Measurements from ENCODE around the gene ANKS1B. TPM values are rescaled to one million over a fixed set of nuclear protein-coding genes. Genes with fewer than 3 reads are reported as not detected.

The ANKS1B gene
- total RNA-seq, 4 donors from 2014 or later: 34.5 to 81.9 (median 71.1) TPM

GRCh38 chr12:99235381-99235780 is 749.4 kb downstream of the ANKS1B start:
- TF ChIP-seq CTCF (IDR thresholded peaks at IDR 0.05): no peak
- TF ChIP-seq POLR2A (IDR thresholded peaks at IDR 0.05): no peak
- WGBS, 2 donors: 84 to 86% methylated on average over 3 of the region's 3 CpGs
- no peaks in the 10 kb centered on the region for H3K9me3 ChIP-seq

GRCh38 chr12:99234702-99235101 is 750.0 kb downstream of the ANKS1B start:
- H3K4me1 ChIP-seq: no peaks in the 10 kb centered on the region
- H3K27ac ChIP-seq: no peak overlapping the region
- H3K9me3 ChIP-seq: no peaks in the 10 kb centered on the region
- H3K4me3 ChIP-seq (replicated peaks in 1 of 3): no peak overlapping the region
- no peaks in the 10 kb centered on the region for H3K36me3 ChIP-seq
- no peaks in the 10 kb centered on the region for H3K27me3 ChIP-seq
- TF ChIP-seq POLR2A (IDR thresholded peaks at IDR 0.05) (no peak), CTCF (IDR thresholded peaks at IDR 0.05) (no peak)
- DNase-seq: no peak
- intact Hi-C loops (cut with DNase I): no loop called here
- WGBS, 2 donors: 92 to 97% methylated on average over 1 of the region's 1 CpG

More at GRCh38 chr12:99235381-99235780, 749.4 kb downstream of the ANKS1B start:
- Histone ChIP-seq H3K4me3 (replicated peaks in 1 of 3) (no peak overlapping the region), H3K36me3 (no peaks in the 10 kb centered on the region), H3K4me1 (no peaks in the 10 kb centered on the region), H3K27me3 (no peaks in the 10 kb centered on the region), H3K27ac (no peak overlapping the region)
- intact Hi-C loops (cut with DNase I): no loop called here
- no peak for DNase-seq

GRCh38 chr12:99232324-99232723 is 752.4 kb downstream of the ANKS1B start:
- intact Hi-C loops (cut with DNase I): no loop called here
- no peak for DNase-seq
- Histone ChIP-seq H3K4me3 (replicated peaks in 1 of 3) (no peak overlapping the region), H3K36me3 (no peaks in the 10 kb centered on the region), H3K27me3 (no peaks in the 10 kb centered on the region), H3K4me1 (no peaks in the 10 kb centered on the region), H3K27ac (no peak overlapping the region), H3K9me3 (no peaks in the 10 kb centered on the region)
- TF ChIP-seq POLR2A (IDR thresholded peaks at IDR 0.05) (no peak), CTCF (IDR thresholded peaks at IDR 0.05) (no peak)
- WGBS, 2 donors: 53 to 59% methylated on average over 4 of the region's 4 CpGs

- no peaks in the 10 kb centered on the region for H3K9me3 ChIP-seq
- H3K27me3 ChIP-seq: no peaks in the 10 kb centered on the region
- no peak overlapping the region for H3K27ac ChIP-seq
- H3K4me1 ChIP-seq: no peaks in the 10 kb centered on the region
- H3K36me3 ChIP-seq: no peaks in the 10 kb centered on the region
- DNase-seq: no peak
- TF ChIP-seq POLR2A (IDR thresholded peaks at IDR 0.05): no peak
- no peak for TF ChIP-seq CTCF (IDR thresholded peaks at IDR 0.05)
- WGBS, 2 donors: 72 to 78% methylated on average over 1 of the region's 1 CpG
- intact Hi-C loops (cut with DNase I): no loop called here
- H3K4me3 ChIP-seq (replicated peaks in 1 of 3): no peak overlapping the region
Observed at GRCh38 chr12:99231031-99231430, 753.7 kb downstream of the ANKS1B start.

- WGBS, 2 donors: 78 to 83% methylated on average over 5 of the region's 5 CpGs
- Histone ChIP-seq H3K27me3 (no peaks in the 10 kb centered on the region), H3K9me3 (no peaks in the 10 kb centered on the region), H3K4me1 (no peaks in the 10 kb centered on the region), H3K4me3 (replicated peaks in 1 of 3) (no peak overlapping the region), H3K36me3 (no peaks in the 10 kb centered on the region), H3K27ac (no peak overlapping the region)
- TF ChIP-seq POLR2A (IDR thresholded peaks at IDR 0.05) (no peak), CTCF (IDR thresholded peaks at IDR 0.05) (no peak)
- no peak for DNase-seq
- intact Hi-C loops (cut with DNase I): no loop called here
Observed at GRCh38 chr12:99224237-99224636, 760.5 kb downstream of the ANKS1B start.

Measured in thyroid gland (tissue), 4 donors.